GM21576 (cell line): ENCODE data around the gene CIPC.

ENCODE experiments used
- ATAC-seq: cut with Tn5 transposase; IDR thresholded peaks from one replicate; pipeline ENCODE4 v1.9.1; 2021; ENCODE audit warnings: mild to moderate bottlenecking, moderate library complexity; ENCODE audit not compliant: unreplicated experiment

Gene CIPC

DNA sequence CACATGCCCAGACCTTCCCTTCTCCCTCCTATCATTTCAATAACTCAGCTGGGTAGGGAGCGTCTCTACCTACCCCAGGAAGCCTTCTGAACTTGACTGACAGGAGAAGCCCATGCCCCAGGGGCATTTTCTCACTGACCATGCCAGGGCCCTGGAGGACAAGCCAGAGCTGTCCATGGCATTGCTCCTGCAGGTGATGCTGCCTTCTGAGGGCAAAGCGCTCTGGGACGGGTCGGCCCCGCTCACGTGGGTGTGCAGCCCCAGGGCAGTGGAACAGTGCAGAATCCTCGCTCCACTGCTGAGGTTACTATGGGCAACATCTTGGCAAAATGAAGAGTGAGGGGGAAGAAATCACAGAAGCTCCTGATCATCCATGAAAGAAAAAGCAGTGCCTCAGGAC, 28.5 kb upstream of the CIPC start:
- ATAC-seq, result no peak

DNA sequence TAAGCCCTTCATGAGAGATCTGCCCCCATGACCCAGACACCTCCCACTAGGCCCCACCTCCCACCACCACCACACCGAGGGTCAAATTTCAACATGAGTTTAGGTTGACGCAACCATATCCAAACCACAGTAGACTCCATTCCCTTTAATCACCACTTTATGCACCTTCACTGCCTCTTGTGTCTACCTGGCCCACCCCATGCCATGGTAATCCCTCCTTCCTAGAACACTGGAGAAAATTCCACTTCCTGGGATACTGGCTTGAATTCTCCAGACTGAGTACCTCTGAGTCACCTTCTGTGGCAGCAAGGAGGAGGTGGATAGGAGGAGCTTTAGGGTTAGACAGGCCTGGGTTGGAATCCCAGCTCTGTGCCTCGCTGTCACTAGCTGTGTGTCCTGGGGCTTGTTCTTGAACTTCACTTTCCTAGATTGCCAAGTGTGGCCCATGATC, 26.1 kb upstream of the CIPC start:
- ATAC-seq, result no peak

DNA sequence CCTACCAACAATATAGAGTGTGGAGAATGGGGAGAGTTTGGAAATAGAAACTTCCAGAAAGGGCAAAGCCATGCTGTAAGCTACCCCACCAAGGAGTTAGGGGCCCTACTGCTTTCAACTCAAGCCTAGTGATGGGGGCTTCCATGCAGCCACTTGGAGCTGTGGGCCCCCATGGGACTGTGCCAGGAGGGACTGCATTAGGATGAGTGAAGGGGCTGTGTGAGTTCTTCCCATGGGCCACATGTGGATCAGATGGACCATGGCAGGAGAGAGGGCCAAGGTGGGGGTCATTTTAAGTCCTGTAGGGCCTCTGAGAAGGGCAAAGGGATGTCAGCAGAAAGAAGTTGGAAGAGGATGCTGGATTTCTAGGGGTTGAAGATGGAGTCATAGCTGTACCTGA, 23.1 kb upstream of the CIPC start:
- ATAC-seq, result no peak

DNA sequence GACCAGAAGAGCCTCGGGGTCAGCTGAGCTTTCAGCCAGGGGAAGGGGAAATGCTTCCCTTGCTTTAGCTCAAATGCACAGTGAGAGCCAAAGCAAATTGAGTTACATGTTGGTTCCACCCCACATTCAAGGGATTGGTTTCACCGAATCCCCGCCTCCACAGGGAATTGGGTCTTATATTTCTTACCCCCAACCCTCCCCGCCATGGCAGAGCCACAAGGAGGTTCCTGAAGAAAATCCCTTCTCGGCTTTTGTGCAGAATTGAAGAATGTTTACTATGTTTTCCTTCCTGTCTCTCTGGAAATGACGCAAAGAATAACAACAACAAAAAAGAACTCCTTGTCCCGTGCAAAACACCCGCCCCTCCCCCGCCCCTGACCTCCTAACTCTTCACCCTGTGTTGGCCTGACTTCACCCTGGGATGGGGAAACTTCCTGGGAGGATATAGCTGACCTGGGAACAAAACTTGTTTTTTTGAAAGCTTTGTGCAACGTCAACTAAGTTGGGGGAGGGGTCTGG, 21.9 kb upstream of the CIPC start:
- no peak for ATAC-seq

DNA sequence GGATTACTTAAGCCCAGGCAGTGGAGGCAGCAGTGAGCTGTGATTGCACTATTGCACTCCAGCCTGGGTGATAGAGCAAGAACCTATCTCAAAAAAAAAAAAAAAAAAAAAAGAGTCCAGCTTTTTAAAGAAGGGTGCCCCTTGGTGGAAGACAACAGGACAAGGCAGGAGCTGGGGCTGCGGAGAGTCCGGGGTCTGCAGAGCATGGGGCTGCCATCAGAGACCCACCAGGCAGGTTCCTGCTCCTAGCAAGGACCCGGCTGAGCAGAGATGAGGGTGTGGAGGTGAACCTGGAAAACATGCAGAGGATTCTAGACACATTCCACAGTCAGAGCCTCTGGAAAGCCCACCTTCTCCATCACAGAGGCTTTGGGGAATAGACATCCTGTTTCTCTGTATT, 21.0 kb upstream of the CIPC start:
- ATAC-seq, result no peak

DNA sequence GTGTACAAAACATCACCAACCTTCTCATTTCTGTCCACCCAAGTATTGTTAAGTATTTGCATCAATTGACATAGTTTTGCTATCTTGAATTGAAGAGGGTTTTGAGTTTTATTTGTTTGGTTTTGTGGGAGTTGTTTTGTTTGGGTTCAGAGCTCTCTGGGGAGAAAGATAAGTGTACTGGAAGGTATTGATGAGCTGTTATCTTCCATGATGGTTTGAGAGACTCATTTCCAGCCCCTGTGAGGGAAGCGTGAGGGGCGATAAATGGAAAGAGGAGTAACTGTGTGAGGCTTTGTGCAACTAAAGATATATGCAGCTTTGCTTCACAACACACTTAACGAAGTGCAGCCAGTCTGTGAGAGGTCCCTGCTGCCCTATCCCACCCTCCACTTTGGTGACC, 15.7 kb upstream of the CIPC start:
- ATAC-seq, result no peak

DNA sequence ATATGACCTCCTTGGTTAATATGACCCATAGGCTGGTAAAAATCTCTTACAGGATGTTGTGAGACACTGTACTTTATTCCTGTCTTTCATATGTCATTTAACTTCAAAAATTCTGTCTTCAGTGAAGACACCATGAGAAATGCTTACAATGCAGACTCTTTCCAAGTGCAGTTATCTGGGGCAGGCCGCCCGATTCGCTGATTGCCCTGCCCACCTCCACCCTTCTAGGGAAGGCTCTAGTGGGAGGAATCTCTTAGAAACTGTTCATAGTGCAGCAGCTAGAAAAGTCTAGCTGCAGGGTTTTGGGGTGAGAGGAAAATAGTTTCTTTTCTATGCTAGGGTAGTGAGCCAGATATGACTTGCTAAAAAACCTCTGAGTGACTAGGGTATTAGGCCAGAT, 15.0 kb upstream of the CIPC start:
- ATAC-seq, result no peak

DNA sequence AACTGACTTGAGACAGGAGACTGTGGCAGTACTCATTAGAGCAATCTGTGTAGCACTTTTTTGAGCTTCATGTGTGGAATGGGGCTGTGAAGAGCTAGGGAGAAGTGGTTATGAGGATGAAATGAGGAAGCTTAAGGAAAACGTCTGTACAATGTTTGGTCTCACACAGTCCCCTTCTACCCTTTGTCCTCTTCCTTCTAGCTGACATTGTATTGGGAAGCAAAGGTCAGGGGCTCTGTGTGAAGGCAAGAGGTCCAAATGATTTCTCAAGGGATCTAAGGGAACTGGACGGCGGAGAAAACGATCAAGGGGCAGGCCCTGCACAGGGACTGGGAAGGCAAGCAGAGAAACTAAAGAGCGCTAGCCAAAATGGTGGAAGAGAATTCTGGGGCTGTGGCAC, 13.1 kb upstream of the CIPC start:
- no peak for ATAC-seq

DNA sequence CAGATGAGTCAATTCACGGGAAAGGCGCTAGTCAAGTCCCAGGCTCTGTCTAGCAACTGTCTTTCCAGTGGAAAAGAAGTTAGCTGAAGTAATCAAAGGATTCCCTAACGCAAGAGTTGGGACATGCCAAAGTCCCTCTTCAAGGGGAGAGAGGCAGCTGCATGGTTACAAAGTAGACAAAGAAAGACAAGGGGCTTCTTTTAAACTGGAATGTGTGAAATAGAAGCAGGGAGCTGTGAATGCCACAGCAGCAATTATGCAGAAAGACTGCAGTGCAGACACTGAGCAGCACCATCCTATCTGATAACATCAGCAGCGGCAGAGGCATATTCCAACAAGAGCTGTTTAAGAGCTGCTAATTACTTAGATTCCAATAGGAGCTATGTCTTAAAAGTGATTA, 12.5 kb upstream of the CIPC start:
- no peak for ATAC-seq

DNA sequence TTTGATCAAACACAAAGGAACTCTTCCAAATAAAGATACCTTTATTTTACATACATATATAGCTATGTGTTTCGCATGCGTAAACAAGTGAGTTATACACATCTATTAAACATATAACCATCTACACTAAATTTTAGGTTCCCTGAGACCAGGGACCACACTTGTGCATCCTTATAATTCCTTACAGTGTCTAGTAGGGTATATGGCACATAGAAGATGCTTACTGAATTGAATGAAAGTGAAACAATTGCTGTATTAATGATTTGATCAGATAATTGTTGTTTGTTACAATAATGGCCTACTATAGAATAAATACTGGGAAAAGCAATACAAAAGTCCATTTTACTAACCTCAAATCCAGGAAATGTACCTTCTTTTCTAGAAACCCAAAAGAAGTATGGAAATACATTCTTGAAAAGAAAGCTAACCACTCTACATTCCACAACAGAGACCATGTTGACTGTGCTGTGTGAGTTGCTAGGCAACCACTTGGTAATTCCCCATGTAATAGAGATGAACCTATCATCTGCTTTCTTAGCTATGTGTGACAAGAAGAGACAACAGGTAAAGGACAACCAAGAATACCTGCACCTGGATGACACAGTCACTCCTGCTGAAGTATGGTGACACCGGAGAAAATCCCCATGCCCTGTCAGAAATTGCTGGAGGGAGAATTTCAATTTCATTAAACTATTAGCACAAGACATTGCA, 11.9 kb upstream of the CIPC start:
- no peak for ATAC-seq

DNA sequence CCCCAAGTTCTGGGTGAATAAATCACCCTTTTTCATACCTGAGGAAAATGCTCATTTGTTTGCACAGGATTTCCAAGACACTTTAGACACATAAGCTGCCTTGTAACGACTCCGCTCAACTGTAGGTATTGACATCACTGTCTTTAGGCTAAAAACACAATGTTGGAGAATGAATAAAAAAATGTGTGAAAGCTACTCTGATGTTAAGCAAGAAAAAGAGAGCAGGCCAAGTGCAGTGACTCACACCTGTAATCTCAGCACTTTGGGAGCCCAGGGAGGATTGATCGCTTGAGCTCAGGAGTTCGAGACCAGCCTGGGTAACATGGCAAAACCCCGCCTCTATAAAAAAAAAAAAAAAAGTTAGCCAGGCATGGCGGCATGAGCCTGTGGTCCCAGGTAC, 11.1 kb upstream of the CIPC start:
- no peak for ATAC-seq

DNA sequence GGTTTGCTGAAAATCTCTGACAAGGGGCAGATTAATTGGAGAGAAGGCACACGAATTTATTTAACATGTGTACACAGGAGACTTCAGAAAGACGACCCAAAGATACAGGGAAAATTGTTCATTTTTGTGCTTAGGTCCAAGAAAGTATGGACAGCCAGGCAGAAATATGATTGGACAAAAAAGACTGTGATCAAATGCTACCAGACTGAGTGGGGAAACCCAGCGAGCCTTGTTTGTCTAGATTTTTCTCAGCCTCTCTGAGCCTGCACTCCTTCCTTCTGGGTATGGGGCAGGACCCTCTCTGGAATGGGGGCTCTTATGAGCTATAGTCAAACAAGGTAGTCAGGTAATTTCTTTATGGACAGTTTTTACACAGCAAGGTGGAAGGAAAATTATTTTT, 10.4 kb upstream of the CIPC start:
- no peak for ATAC-seq

DNA sequence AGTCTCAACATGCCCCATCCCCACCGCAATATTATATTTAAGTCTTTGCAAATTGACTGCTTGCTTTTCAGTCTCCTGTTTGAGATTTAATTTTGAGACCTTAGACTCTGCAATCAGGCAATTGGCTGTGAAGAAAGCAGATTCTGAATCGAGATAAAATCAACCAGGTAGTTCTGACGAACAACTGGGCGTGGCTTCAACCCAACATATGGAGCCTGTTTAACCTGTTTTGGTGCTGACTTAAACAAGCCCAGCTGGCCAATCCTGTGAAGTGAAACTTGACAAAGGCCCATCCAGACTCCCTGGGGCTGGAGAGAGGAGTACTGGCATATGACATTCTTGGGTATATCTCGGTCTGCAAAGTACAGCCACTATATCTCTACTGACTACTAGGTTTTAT, 9.8 kb upstream of the CIPC start:
- ATAC-seq, result no peak

DNA sequence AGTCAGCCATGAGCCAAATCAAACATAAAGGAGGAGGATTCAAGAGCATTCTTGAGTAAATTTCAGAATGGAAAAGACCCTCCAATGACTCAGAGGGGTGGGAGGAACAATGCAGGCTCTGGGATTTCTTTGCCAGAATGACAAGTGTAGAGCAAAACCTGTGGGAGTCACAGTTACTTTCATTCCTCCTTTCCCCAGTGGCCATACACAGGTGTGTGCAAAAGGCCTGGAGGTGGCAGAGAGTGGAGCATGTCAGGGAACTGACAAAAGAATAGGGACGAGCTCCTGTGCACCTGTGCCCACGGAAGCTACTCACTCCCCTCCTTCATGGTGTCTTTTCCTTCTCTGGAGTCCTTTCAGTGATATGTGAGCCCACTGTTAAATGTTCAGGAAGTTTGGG, 9.4 kb upstream of the CIPC start:
- ATAC-seq, result no peak

DNA sequence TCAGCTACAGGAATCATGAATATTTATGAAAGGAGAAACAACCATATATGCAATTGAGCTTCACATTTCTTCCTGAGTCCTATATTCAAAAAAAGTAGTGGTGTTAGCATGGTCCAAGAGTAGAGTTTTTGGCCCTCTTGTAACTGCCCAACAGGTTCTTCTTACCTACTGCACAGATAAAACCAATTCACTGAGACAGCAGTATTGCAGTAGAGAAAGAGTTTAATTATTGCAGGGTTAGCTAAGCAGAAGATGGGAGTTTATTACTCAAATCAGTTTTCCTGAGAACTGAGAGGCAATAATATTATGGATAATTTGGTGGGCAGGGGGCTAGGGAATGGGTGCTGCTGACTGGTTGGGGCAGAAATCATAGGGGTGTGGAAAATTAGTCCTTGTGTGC, 6.5 kb upstream of the CIPC start:
- no peak for ATAC-seq

DNA sequence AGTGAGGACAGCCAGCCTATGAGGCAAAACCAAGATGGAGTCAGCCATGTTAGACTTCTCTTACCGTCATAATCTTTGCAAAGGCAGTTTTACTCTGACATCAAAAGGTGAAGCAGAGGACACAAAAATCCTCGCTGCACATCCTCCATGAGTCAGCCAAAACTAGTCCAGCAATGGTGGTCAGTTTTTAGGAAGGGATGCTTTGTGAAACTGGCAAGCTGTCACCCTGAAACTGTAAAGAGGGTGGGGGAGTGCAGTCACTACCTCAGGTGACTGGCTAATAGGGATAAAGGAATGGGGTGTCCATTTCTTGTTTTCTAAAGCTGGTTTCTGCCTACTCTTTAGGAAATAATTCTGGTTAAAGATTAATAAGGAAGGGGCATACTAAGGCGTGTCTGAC, 5.4 kb upstream of the CIPC start:
- no peak for ATAC-seq

DNA sequence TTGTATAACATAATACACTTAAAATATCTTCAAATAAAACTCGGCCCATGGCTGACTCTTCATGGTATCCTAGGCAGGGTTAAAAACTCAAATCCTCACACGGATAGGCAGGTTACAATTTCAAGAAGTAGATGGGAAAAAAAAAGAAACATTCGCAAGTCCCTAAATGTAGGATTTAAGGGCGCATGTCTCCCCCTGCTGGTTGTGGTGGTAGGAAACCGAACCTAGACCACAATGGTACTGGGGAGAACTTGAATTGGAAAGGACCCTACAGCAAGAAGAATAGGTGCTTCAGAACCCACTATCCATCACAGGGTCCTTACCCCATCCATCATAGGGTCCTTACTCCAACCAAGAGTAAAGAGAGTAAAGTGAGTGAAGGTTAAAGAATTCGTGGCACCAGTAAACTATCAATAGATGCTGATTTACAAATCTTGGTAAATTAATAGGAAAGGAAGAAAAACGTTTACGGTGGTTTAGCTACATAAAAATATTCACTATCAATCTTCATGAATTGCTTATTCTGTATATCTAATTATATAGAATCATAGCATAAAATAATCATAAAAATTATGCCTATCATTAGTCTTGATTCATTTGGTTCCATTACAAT, 3.3 kb upstream of the CIPC start:
- no peak for ATAC-seq

DNA sequence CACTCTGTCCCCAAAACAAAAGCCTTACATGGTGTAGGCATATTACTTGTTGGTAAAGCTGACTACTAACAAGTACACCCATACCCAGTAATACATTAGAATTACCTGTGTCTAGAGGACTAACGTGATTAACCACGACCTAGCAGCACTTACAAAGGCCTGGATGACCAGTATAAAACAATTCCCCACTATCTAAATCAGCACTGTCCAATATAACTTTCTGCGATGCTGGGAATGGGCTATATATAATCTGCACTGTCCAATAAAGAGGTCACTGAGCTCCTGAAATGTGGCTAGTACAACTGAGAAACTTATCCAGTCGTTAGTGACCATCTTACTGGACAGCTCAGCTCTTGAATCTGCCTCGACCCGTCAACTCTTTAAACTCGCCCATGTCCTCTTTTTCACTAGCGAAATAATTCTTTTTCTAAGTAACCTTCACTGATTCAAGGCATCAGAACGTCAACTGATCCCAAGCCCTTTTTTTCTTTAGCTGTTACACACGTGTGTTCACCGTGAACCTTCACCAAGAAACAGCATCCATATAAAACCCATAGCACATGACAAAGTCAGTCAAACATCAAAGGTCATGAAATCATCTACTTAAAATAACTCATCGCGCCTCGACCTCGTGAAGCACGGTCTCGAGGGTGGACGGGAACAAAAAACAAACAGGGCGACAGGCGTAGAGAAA, 905 bp upstream of the CIPC start:
- no peak for ATAC-seq

DNA sequence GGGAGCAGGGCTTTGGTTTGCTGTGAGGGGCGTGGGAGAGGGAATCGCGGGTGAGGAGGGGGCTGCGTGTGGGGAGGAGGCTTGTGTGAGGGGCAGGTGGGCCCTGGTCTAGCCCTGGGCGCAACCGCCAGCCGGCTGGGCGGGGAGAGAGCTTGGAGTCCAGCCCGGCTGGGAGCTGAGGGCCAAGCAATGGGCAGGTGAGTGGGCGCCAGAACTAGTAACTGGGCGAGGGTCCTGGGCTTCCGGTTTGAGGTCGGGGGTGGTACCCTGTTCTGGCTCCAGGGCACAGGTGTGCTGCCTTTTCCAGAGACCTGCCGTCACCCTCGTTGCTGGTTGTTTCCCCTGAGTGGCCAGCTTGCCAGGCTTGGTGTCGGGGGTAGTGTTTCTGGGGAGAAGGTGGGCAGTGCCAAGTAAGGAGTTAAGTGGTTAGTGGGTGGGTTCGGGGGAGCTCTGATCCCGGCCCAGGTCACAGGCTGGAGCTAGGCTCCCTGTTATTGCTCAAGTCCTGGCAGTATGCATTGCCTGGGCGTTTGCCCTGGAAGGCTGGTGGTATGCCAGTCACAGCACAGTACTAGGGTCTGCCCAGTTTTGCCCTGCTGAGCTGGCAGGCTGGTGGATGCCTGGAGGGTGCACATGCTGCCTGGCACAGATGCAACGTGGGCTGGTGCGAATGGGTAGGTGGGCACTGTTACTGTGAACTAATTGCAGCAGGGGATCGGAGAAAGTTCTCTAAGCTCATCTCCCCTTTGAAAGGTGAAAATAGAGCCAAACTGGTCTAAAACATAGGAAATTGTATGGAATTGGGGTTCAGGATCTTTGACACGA, 683 bp downstream of the CIPC start:
- ATAC-seq, result no peak

DNA sequence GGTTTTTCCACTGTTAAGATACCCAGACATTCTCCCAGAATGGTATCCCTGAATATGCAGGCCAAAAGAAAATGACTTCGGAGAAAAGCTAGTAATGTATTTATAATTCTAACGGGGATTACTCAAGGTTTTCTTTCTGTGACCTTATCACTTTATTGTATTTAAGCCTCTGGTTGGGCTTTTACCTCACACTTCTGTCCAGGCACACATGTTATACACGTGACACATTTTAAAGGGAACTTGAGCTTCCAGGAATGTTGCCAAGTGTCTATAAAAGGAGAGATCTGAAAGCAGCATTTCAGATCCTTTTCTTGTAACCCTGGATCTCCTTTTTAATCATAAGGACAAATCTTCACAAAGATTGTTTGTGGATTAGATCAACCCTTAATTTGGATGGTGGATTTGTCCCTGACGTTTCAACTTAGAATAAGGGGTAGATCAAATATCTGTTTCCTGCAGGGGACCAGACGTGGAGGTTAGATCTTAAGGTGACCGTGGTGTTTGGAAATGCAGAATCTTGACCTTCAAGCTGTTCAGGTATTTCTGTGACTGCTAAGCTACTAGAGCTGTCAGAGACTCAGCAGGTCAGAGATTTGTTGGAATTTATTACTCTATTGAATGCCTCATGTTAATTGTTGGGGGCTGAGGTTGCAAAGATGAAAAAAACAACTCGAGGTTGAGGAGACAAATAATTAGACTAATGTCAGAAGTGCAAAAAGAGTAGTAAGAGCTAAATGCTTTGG, 1.5 kb downstream of the CIPC start:
- ATAC-seq, result no peak

DNA sequence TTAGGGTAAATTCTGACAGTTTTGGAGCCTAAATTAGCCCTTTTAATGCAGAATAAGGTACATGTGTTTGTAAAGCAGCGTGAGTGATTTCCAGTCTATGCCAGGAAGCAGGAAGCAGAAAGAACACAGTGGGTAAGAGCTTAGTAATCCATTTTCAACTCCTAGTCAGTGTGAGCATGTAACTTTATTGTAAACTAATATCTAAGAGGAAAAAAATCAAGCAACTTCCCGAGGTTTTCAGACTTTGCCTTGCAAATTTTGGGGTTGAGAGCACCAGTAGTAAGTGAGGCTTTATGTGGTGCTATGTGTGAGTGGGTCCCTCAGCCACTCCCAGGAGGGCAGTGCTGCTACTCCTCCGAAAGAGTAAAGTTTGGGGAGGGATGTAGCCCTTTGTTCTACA, 2.9 kb downstream of the CIPC start:
- ATAC-seq, result no peak
